ENCODE results near the gene SIRT2.

The SIRT2 gene

DNA sequence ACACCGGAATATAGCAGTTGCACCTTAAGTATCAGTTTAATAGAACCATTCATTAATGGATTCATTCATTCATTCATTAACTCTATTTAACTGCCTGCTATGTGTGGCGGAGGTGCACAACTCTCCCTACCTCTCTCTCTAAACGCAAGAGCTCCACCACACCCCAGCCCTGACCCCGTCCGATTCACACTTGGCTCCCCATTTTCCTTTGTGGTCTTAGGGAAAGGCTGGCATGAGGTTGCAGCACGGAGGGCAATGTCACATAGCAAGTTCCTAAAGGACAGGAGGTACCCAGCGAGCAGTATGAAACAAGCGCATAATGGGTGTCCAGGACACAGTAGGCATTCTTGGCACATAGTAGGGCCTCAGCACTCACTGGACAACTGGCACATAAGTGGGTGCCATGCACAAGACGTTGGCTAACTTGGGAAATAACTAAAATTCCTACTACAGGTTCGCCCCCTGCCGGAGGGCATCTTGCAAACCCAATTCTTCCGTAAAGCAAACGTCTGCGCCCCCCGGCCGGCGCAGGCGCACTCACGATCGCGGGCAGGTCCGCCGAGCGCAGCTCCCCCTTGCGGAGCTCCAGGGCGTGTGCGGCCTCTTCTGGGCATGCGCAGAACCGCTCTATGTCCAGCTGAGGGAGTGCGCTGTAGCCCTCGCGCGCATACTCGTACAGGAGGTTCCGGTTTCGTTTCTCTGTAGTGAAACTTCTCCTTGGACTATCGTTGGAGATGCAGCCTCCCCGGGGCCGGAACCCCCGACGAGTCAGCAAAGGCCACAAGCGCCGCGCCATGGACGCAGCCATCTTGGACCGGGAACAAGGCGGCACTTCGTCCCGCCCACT is 30.7 kb upstream of the SIRT2 start, which contains the start of gene SARS2:
TSS of gene SARS2 (minus strand) at position 835 of the 847 bp plus-strand sequence. CDS start at position 808, 27 bp downstream.
- peaks cover 74% of the 10 kb centered on the region for H3K36me3 Mint-ChIP-seq (ENCODE audit: low read depth)
- H3K4me1 Mint-ChIP-seq (ENCODE audit: low read depth), result peaks cover 39% of the 10 kb centered on the region
- peak within 1 kb of the TSS; percentile 99 for H3K27ac Mint-ChIP-seq
- peaks cover 3% of the 10 kb centered on the region for H3K9me3 Mint-ChIP-seq
- peak; percentile 98 for DNase-seq
- no peaks in the 10 kb centered on the region for H3K27me3 Mint-ChIP-seq
- peak within 1 kb of the TSS; percentile 99 for H3K4me3 Mint-ChIP-seq

- no peaks in the 10 kb centered on the region for H3K27me3 Mint-ChIP-seq
- peaks cover 73% of the 10 kb centered on the region for H3K36me3 Mint-ChIP-seq (ENCODE audit: low read depth)
- no peaks in the 10 kb centered on the region for H3K9me3 Mint-ChIP-seq
- peaks cover 38% of the 10 kb centered on the region for H3K4me1 Mint-ChIP-seq (ENCODE audit: low read depth)
- DNase-seq, result no peak
- H3K4me3 Mint-ChIP-seq, result peak overlapping the region; percentile 99
- peak overlapping the region; percentile 47 for H3K27ac Mint-ChIP-seq
These were observed 29.1 kb upstream of the SIRT2 start for GRCh38 chr19:38928391-38929001.

- Mint-ChIP-seq H3K27me3 (no peaks in the 10 kb centered on the region), H3K4me3 (no peak overlapping the region), H3K9me3 (no peaks in the 10 kb centered on the region), H3K36me3 (ENCODE audit: low read depth) (peaks cover 58% of the 10 kb centered on the region), H3K27ac (peak overlapping the region; percentile 22), H3K4me1 (ENCODE audit: low read depth) (peaks cover 12% of the 10 kb centered on the region)
- no peak for DNase-seq
These were observed 25.0 kb upstream of the SIRT2 start for GRCh38 chr19:38924388-38924787.

- H3K27me3 Mint-ChIP-seq, result no peaks in the 10 kb centered on the region
- H3K36me3 Mint-ChIP-seq (ENCODE audit: low read depth), result peaks cover 55% of the 10 kb centered on the region
- no peaks in the 10 kb centered on the region for H3K9me3 Mint-ChIP-seq
- H3K27ac Mint-ChIP-seq, result no peak overlapping the region
- H3K4me3 Mint-ChIP-seq, result no peak overlapping the region
- no peaks in the 10 kb centered on the region for H3K4me1 Mint-ChIP-seq (ENCODE audit: low read depth)
- no peak for DNase-seq
These were observed 23.1 kb upstream of the SIRT2 start for GRCh38 chr19:38922482-38922881.

DNA sequence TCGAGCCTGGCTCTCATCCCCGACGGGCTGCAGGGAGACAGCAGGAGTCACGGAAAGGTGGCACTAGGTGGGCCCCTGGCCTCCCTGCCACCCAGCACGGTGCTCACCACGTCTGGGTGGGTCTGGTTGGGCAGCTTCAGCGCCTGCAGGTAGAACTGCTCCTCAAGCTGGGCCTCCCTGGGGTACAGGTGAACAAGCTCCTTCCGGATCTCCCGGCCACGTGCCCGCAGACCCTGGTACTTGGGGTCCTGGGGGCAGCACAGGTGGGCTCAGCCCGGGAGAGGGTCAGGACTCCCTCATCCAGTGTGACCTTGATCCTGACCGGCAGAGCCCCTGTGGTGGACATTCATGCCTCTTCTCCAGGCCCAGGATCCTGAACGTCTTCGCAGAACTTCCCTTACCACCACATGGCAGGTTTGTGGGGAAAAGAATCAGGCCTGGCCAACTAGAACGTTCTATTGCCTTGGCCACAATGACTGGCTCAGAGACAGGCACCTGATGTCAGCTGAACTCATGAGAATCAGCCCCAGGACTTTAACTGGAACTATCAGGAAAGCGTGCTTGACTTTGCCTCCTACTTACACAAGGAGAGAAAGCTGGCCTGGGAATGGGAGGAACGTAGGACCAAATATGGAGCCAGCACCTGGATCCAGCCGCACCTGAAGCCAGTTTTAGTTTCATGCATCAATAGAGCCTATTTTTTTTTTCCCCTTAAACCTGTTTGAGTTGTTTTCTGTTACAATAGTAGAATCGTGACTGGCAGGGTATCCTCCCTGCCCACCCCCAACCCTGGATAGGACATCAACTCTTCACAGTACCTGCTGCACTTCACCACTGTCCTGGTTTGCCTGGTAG is 22.2 kb upstream of the SIRT2 start:
- Mint-ChIP-seq H3K27ac (no peak overlapping the region), H3K36me3 (ENCODE audit: low read depth) (peaks cover 55% of the 10 kb centered on the region), H3K4me1 (ENCODE audit: low read depth) (no peaks in the 10 kb centered on the region), H3K27me3 (no peaks in the 10 kb centered on the region), H3K4me3 (no peak overlapping the region), H3K9me3 (no peaks in the 10 kb centered on the region)
- DNase-seq, result no peak

DNA sequence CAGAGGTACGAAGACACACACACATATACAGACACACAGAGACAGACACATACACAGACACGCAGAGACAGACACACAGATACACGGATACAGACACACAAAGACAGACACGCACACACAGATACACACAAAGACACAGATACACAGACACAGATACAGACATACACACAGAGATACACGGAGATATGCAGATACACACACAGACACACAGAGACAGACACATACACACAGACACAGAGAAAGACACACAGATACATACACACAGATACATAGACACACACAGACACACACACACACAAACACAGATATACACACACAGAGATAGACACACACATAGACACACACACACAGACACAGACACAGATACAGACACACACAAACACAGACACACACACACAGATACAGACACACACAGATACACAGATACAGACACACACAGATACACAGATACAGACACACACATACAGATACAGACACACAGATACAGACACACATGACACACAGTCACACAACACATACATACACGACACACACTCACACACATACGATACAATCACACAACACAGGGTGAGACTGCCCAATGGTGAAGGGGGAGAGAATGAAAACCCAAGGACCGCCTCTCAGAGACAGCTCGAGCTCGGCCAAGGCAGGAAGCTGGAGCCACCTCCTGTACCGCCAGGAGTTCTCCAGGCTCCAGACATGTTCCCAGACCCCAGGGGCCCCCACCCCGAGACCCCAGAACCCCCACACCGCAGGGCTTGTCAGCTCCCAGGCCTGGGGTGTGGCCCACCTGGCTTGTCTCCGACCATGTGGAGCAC is 21.4 kb upstream of the SIRT2 start:
- peaks cover 53% of the 10 kb centered on the region for H3K36me3 Mint-ChIP-seq (ENCODE audit: low read depth)
- no peaks in the 10 kb centered on the region for H3K9me3 Mint-ChIP-seq
- no peaks in the 10 kb centered on the region for H3K27me3 Mint-ChIP-seq
- no peak overlapping the region for H3K4me3 Mint-ChIP-seq
- no peaks in the 10 kb centered on the region for H3K4me1 Mint-ChIP-seq (ENCODE audit: low read depth)
- DNase-seq, result peak; percentile 7
- H3K27ac Mint-ChIP-seq, result no peak overlapping the region

- H3K4me1 Mint-ChIP-seq (ENCODE audit: low read depth), result no peaks in the 10 kb centered on the region
- H3K4me3 Mint-ChIP-seq, result no peak overlapping the region
- DNase-seq, result peak; percentile 7
- no peaks in the 10 kb centered on the region for H3K9me3 Mint-ChIP-seq
- no peak overlapping the region for H3K27ac Mint-ChIP-seq
- no peaks in the 10 kb centered on the region for H3K27me3 Mint-ChIP-seq
- H3K36me3 Mint-ChIP-seq (ENCODE audit: low read depth), result peaks cover 49% of the 10 kb centered on the region
These were observed 20.6 kb upstream of the SIRT2 start for GRCh38 chr19:38919837-38920601.

- Mint-ChIP-seq H3K9me3 (no peaks in the 10 kb centered on the region), H3K4me1 (ENCODE audit: low read depth) (no peaks in the 10 kb centered on the region), H3K4me3 (no peak overlapping the region), H3K36me3 (ENCODE audit: low read depth) (peaks cover 41% of the 10 kb centered on the region), H3K27ac (no peak overlapping the region), H3K27me3 (no peaks in the 10 kb centered on the region)
- DNase-seq, result no peak
These were observed 19.1 kb upstream of the SIRT2 start for GRCh38 chr19:38918526-38918925.

DNA sequence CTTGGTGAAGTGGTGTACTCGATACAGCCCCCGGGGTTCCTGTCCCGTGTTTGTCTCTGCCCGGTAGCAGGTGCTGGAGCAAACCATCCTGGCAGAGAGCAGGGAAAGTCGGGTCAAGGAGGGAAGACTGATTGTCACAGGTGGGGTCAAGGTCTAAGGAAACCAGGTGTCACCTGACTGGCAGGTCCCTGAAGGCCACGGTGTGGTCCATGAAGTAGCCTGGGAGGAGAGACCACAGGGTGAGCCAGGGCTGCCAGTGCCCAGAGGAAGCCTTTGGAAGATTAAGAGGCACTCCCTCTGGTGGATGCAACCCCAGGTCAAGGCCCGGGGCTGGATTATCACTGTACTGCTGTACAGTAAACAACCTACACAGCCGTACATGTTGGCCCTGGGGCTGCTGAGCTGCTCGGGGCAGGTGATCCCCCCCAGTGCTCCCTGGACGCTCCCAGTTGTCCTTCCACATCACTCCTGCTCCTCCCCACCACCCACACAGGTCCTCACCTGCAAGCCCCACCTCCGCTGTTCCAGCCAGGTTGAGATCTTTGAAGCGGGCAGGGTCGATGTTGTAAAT is 18.6 kb upstream of the SIRT2 start:
- H3K9me3 Mint-ChIP-seq, result no peaks in the 10 kb centered on the region
- no peak for DNase-seq
- no peak overlapping the region for H3K4me3 Mint-ChIP-seq
- H3K27ac Mint-ChIP-seq, result no peak overlapping the region
- no peaks in the 10 kb centered on the region for H3K27me3 Mint-ChIP-seq
- peaks cover 2% of the 10 kb centered on the region for H3K4me1 Mint-ChIP-seq (ENCODE audit: low read depth)
- peaks cover 41% of the 10 kb centered on the region for H3K36me3 Mint-ChIP-seq (ENCODE audit: low read depth)

DNA sequence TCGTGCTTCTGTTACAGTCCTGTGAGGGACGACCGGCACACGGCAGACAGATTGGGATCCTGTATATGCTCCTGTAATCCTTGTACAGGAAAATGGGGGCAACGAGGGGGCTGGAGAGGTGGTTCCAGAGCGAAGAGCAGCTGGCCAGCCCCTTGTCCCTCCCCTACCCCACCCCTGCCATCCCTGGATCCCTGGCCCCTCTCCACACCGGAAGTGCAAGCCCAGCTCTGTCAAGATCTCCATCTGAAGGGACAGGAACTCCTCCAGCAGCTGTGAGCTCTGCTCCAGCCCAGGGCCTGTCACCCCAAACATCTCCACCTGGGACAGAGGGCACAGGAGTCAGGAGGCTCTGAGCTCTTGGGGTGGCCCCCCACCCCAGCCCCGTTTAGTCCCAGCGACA is 18.1 kb upstream of the SIRT2 start:
- H3K27ac Mint-ChIP-seq, result no peak overlapping the region
- H3K9me3 Mint-ChIP-seq, result no peaks in the 10 kb centered on the region
- no peak for DNase-seq
- H3K4me1 Mint-ChIP-seq (ENCODE audit: low read depth), result peaks cover 7% of the 10 kb centered on the region
- H3K4me3 Mint-ChIP-seq, result no peak overlapping the region
- H3K27me3 Mint-ChIP-seq, result no peaks in the 10 kb centered on the region
- H3K36me3 Mint-ChIP-seq (ENCODE audit: low read depth), result peaks cover 37% of the 10 kb centered on the region

DNA sequence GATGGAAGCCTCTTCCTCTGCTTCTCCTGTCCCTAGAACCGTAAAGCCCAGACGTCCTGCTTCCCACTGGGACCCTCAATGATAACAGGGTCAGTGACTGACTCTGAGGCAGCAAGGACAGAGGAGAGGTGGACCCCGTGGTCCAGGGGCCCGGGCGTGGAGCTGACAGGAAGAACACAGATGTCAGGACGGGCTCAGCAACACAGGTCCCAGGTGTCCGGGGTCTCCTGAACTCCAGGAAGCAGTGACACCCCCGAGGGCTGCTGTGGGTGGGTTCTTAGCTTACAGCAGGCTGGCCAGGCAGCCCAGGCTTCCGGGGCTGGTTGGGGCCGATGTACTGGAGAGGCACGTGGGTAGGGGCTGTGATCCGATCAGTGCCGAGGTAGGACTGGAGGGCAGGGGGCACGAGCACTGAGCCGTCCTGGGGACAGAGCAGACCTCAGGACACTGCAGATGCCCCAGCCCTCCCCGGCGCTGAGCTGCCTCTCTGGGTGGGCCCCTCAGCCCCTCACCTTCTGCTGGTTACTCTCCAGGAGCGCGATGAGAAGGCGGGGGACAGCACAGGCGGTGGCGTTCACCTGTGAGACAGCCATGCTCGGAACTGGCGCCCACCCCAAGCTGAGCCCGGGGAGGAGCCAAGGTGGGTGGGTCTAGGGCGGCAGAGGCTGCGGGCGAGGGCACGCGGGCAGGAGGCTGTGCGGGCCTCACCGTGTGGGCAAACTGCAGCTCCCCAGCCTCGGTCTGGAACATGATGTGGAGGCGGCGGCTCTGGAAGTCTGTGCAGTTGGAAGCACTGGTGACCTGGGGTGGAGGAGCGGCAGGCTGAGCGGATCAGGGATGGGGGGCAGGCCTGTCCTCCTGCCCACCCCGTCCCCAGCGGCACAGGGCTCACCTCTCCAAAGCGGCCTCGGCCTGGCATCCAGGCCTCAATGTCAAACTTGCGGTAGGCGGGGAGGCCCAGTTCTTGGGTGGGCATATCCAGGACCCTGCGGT is 16.2 kb upstream of the SIRT2 start:
- H3K27ac Mint-ChIP-seq, result no peak overlapping the region

GRCh38 chr19:38913958-38914357 is 14.5 kb upstream of the SIRT2 start:
- Mint-ChIP-seq H3K27ac (no peak overlapping the region), H3K9me3 (no peaks in the 10 kb centered on the region), H3K27me3 (no peaks in the 10 kb centered on the region), H3K36me3 (ENCODE audit: low read depth) (peaks cover 26% of the 10 kb centered on the region), H3K4me3 (no peak overlapping the region), H3K4me1 (ENCODE audit: low read depth) (peaks cover 9% of the 10 kb centered on the region)
- no peak for DNase-seq

More for the DNA sequence above, 16.2 kb upstream of the SIRT2 start:
- Mint-ChIP-seq H3K4me3 (no peak overlapping the region), H3K9me3 (no peaks in the 10 kb centered on the region), H3K4me1 (ENCODE audit: low read depth) (peaks cover 9% of the 10 kb centered on the region), H3K27me3 (no peaks in the 10 kb centered on the region), H3K36me3 (ENCODE audit: low read depth) (peaks cover 26% of the 10 kb centered on the region)
- DNase-seq, result no peak
